GM21390 (cell line): ENCODE data around the gene DHX35.

ENCODE experiments used
- ATAC-seq: cut with Tn5 transposase; IDR thresholded peaks from one replicate; pipeline ENCODE4 v1.9.1; 2021; ENCODE audit not compliant: unreplicated experiment

Gene DHX35

DNA sequence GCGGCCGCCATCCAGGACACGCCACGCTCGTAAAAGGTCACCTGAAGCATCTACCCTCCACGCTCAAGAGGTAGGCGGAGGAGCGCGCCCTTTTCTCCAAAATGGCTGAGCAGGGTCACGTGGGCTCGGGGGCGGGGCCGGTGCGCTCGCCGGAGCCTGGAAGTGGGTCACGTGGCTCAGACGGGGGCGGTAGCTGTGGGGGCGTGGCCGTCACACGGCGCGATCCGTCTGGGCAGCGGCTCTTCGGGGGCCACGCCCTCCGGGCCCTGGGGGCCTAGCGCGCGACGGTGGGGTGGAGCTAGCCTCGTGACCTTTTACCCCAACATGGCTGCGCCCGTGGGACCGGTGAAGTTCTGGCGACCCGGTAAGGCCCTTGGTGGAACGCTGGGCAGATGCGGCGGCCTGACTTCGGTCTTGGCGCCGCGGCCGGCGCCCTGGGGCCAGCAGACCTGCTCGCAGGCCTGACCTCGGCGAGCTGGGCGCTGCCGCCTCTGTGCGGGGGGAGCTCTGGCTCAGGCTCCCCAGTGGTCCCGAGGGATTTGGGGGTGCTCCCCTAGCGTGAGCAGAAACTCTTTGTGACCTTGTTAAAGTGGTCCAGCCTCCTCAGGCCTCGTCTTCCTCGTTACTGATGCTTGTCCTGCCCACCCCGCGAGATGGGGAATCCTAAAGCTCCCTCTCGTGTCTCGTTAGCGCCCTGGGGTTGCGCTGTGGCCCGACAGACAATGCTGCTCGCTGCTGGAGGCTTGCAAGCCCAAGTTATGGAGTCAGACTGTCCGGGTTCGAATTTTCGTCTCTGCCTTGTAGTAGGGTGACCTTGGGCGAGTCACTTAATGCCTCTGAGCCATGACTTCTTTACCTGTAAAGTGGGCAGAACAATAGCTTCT lies at the start of gene DHX35:
Gene DHX35 (plus strand): TSS at position 301 of the 884 bp plus-strand sequence. CDS start 24 bp downstream, at position 325.
- peak; percentile 97 for ATAC-seq

DNA sequence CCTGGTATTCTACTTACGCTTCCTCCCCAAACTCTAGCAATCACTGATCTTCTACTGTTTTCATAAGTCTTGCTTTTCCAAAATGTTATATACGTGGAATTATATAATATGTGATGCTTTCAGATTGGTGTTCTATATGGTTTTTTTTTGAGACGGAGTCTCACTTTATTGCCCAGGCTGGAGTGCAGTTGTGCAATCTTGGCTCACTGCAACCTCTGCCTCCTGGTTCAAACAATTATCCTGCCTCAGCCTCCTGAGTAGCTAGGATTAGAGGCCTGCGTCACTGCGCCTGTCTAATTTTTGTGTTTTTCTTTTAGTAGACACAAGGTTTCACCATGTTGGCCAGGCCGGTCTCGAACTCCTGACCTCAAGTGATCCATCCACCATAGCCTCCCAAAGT lies 46.8 kb upstream of the DHX35 start:
- no peak for ATAC-seq

- no peak for ATAC-seq
Measured at GRCh38 chr20:38917657-38918056, 44.5 kb upstream of the DHX35 start.

DNA sequence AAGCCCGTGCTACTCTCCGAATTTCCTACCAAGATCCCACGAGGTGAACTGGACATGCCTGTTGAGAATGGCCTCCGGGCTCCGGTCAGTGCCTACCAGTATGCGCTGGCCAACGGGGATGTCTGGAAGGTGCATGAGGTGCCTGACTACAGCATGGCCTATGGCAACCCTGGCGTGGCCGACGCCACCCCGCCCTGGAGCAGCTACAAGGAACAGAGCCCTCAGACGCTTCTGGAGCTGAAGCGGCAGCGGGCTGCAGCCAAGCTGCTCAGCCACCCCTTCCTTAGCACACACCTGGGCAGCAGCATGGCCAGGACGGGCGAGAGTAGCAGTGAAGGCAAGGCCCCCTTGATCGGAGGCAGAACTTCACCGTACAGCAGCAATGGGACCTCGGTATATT lies 44.0 kb upstream of the DHX35 start:
- ATAC-seq, result no peak

DNA sequence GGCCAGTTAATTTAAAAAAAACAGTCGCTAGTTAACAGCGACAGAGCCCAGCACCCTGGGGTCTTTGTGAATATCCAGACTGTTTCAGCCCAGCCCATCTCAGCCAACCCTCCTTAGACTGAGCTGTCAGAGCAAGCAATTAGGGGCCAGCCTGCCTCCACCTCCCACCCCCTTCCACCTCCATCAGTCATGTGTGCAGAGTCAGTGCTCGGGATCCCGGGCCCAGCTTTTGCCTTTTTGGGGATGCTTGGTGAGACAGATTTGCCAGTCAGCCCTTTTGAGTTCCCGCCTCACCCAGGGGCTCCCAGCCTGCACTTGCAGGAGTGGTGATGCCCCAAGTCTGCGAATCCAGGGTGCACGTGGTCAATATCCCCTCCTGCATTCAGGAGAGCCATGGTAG lies 42.5 kb upstream of the DHX35 start:
- ATAC-seq, result no peak

GRCh38 chr20:38920411-38920810 lies 41.7 kb upstream of the DHX35 start:
- no peak for ATAC-seq

- ATAC-seq, result no peak
Measured at GRCh38 chr20:38920851-38921250, 41.3 kb upstream of the DHX35 start.

DNA sequence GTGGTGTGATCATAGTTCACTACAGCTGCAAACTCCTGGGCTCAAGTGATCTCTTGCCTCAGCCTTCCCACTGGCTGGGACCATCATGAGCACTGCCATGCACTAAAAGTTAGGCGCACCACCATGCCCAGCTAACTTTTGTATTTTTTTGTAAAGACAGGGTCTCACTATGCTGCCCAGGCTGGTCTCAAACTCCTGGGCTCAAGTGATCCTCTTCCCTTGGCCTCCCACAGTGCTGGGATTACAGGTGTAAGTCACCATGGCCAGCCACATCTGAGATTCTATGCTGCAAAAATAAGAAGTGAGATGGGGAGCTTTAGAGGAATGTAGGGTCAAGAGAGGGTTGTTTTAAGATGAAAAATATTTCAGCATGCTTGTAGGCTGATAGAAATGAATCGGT lies 37.4 kb upstream of the DHX35 start:
- ATAC-seq, result no peak

GRCh38 chr20:38926142-38926933 lies 35.8 kb upstream of the DHX35 start, which contains the start of gene FAM83D:
TSS of gene FAM83D (plus strand) at chr20:38926417. CDS start at chr20:38926443, 26 bp downstream.
- peak; percentile 94 for ATAC-seq

GRCh38 chr20:38926934-38927616 lies 35.1 kb upstream of the DHX35 start:
- peak; percentile 4 for ATAC-seq

- no peak for ATAC-seq
Measured at GRCh38 chr20:38927902-38928578, 34.1 kb upstream of the DHX35 start.

DNA sequence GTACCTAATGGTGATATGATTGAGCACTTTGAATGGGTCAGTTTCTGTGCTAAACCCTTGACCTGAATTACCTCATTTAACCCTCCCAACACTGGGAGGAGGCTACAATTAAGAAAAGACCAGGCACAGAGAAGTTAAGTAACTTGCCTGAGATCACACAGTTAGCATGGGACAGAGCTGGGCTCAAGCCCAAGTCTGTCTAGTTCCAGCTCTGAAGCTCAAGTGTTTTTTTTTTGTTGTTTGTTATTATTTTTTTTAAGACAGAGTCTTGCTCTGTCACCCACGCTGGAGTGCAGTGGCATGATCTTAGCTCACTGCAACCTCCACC lies 31.9 kb upstream of the DHX35 start:
- ATAC-seq, result no peak

GRCh38 chr20:38931984-38932383 lies 30.2 kb upstream of the DHX35 start:
- no peak for ATAC-seq

DNA sequence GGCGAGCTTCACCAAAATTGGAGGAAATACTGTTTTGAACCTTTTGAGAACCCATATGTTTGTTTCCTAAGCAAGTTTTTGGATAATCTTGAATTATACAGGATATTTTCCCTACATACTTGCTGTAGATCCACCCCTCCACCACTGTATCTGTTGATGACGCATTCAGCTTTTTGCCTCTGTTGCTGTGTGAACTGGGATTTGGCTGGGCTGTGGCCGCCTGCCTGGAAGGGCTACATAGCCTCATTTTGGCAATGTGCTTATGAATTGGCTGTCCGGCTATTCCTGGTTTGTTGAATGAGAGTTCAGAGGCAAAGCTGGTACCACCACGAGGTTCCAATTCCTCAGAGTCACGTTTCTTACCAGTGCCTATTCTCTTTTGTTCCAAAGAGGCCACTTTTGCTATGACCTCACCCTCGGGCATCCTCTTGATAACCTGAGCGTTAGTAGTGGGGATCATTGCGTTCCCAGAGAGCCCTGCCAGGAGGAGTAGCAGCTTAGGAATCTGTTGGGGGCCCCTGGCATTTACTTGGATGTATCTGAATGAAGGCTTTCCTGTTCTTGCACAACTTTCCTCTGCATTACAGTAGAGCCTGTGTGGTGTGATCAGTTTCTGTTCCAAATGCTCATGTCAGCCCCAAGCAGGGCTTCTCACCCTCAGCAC lies 29.6 kb upstream of the DHX35 start:
- no peak for ATAC-seq

DNA sequence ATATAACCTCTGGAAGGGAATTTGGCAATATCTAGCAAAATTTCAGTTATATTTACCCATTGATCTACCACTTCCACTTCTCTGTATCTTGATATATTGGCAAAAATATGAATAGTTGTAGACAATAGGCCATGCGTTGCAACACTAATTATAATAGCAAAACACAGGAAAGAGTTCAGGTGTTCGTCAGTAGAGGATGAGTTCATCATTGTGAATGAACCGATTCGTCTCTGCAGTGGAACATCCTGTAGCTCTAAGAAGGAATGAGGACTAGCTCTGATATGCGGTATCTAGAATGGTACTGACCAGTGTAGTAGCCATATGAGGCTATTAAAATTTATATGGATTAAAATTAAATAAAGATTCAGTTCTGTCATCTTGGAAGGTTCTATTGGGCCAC lies 27.6 kb upstream of the DHX35 start:
- ATAC-seq, result no peak

DNA sequence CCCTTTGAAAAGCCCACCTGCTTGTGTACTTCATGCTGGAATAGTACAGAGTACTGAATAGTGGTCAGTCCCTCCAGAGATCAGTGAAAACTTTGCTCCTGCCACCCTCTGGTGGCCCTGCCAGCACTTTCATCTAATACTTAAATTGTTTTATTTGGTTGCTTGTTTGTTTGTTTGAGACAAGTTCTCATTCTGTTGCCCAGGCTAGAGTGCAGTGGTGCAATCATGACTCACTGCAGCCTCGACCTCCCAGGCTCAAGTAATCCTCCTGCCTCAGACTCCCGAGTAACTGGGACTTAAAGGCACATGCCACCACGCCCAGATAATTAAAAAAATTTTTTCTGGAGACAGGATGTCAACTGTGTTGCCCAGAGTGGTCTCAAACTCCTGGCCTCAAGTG lies 26.9 kb upstream of the DHX35 start:
- no peak for ATAC-seq

GRCh38 chr20:38935967-38936407 lies 26.2 kb upstream of the DHX35 start:
- ATAC-seq, result no peak

GRCh38 chr20:38937000-38937399 lies 25.1 kb upstream of the DHX35 start:
- no peak for ATAC-seq

- ATAC-seq, result no peak
Measured at GRCh38 chr20:38937978-38938473, 24.1 kb upstream of the DHX35 start.

- no peak for ATAC-seq
Measured at GRCh38 chr20:38939686-38940085, 22.5 kb upstream of the DHX35 start.
